HepG2 (cell line): ENCODE data around the gene TNFSF9. TPM values are rescaled to one million over a fixed set of nuclear protein-coding genes. Genes with fewer than 3 reads are reported as not detected.

Experiments
- ATAC-seq: fragments of 200-7000 bp; cut with Tn5 transposase; 3 replicates; pipeline ENCODE4 v1.9.1; 2020; ENCODE audit warnings: mild to moderate bottlenecking, moderate library complexity
- BruUV-seq: library from RNA; stranded (reverse); fragments of 400-500 nt; replicated peaks from 2 replicates; lab custom pipeline; 2021; lab: Mats Ljungman, UMichigan
- CTCF ChIA-PET: fragments of 300-600 bp; formaldehyde crosslinking; extraction: SDS; loops from one replicate; lab custom pipeline; 2021; ENCODE audit warnings: low total read pairs, inconsistent platforms, low intra/inter-chr PET ratio; lab: Yijun Ruan, JAX
- POLR2A ChIA-PET: fragments of 350-600 bp; sonication (Branson Sonifier 250); formaldehyde crosslinking; loops from one replicate; lab custom pipeline; 2020; ENCODE audit warnings: antibody characterized with exemption, inconsistent platforms; lab: Yijun Ruan, JAX
- DNase-seq: peaks from one replicate; pipeline ENCODE4 v3.0.0-alpha.2; 2015; ENCODE audit warnings: low spot score
- FAIRE-seq: peaks from 3 replicates; lab custom pipeline; 2011; peaks lifted over from hg19 to GRCh38; lab: Jason Lieb, UNC
- H2AFZ ChIP-seq: one replicate; pipeline ENCODE4 v1.6.1; 2011; ENCODE audit warnings: low read length, inconsistent platforms
- H3K27ac ChIP-seq: fragments of 300-600 bp; 3 replicates; pipeline ENCODE4 v1.8.0; 2011; ENCODE audit warnings: mixed run types, mild to moderate bottlenecking, mixed read lengths, low read length, inconsistent platforms; ENCODE audit not compliant: insufficient read depth; ENCODE audit errors: extremely low read length
- H3K27me3 ChIP-seq, 2 experiments: fragments of 200-600 bp in 1 of 2; 2 replicates in 1 of 2; 3 replicates in 1 of 2; pipeline versions ENCODE4 v1.6.0 to v1.8.0; 2011; ENCODE audit warnings: low read length in 2 of 2, mild to moderate bottlenecking in 2 of 2, moderate library complexity in 2 of 2, inconsistent platforms in 1 of 2; ENCODE audit not compliant: insufficient read depth in 2 of 2, control insufficient read depth in 1 of 2
- H3K36me3 ChIP-seq, 2 experiments: fragments of 200-600 bp in 1 of 2; replicated peaks in 1 of 2; 2 replicates in 1 of 2; 3 replicates in 1 of 2; pipeline versions ENCODE4 v1.5.1 to v1.8.0; 2011; ENCODE audit warnings: low read length in 2 of 2, inconsistent platforms in 1 of 2; ENCODE audit not compliant: insufficient read depth in 2 of 2, control insufficient read depth in 1 of 2
- H3K4me1 ChIP-seq: 2 replicates; pipeline ENCODE4 v1.5.1; 2012; ENCODE audit warnings: low read length, inconsistent platforms; ENCODE audit not compliant: insufficient read depth
- H3K4me2 ChIP-seq: 2 replicates; pipeline ENCODE4 v1.6.0; 2011; ENCODE audit warnings: low read depth, low read length, inconsistent platforms
- H3K4me3 ChIP-seq, 3 experiments: fragments of 200-600 bp in 1 of 3; sonication (generic), shearing (Covaris generic) in 1 of 3; replicated peaks in 1 of 3; 2 replicates each; pipeline ENCODE4 v1.5.1; 2011 to 2016; ENCODE audit warnings: low read length in 3 of 3, inconsistent platforms in 2 of 3, low read depth in 2 of 3, mild to moderate bottlenecking in 2 of 3, control low read depth in 1 of 3, mixed read lengths in 1 of 3; ENCODE audit not compliant: insufficient read depth in 1 of 3
- H3K79me2 ChIP-seq: one replicate; pipeline ENCODE4 v1.6.1; 2011; ENCODE audit warnings: low read length, inconsistent platforms; ENCODE audit not compliant: insufficient read depth
- H3K9ac ChIP-seq: 2 replicates; pipeline ENCODE4 v1.6.0; 2011; ENCODE audit warnings: mild to moderate bottlenecking, low read depth, low read length, inconsistent platforms; ENCODE audit not compliant: insufficient read depth
- H3K9me3 ChIP-seq: 2 replicates; pipeline ENCODE4 v1.5.1; 2012; ENCODE audit warnings: mild to moderate bottlenecking, low read length
- H4K20me1 ChIP-seq: 2 replicates; pipeline ENCODE4 v1.6.0; 2011; ENCODE audit warnings: inconsistent platforms, mild to moderate bottlenecking, low read length, moderate library complexity; ENCODE audit not compliant: insufficient read depth
- ATF1 ChIP-seq: IDR thresholded peaks from 2 replicates; pipeline ENCODE4 v1.6.1; 2016; ENCODE audit warnings: mild to moderate bottlenecking, control low read depth
- ERF ChIP-seq: IDR thresholded peaks from 2 replicates; pipeline ENCODE4 v1.6.1; 2018; ENCODE audit warnings: missing biosample characterization, missing genetic modification reagents
- HCFC1 ChIP-seq: fragments of 150-350 bp; IDR thresholded peaks from 2 replicates; pipeline ENCODE4 v1.6.1; 2014; ENCODE audit warnings: low read depth, low read length
- SAP130 ChIP-seq: IDR thresholded peaks from 2 replicates; pipeline ENCODE4 v1.6.1; 2016; ENCODE audit warnings: low read depth
- TAF1 ChIP-seq: sonication (generic); formaldehyde crosslinking; IDR thresholded peaks from 2 replicates; pipeline ENCODE4 v1.4.0; 2020; ENCODE audit warnings: missing genetic modification reagents
- TCF12 ChIP-seq, 2 experiments: fragments of 450-650 bp in 1 of 2; sonication (generic) in 1 of 2; formaldehyde crosslinking in 1 of 2; IDR thresholded peaks; 2 replicates each; pipeline versions ENCODE4 v1.6.1 to v1.8.0; 2017 to 2022; ENCODE audit warnings: antibody characterized with exemption in 1 of 2, mild to moderate bottlenecking in 1 of 2, missing genetic modification reagents in 1 of 2, moderate library complexity in 1 of 2
- ZNF335 ChIP-seq: sonication (generic); formaldehyde crosslinking; IDR thresholded peaks from 2 replicates; pipeline ENCODE4 v1.4.0; 2020; ENCODE audit warnings: missing genetic modification reagents
- ZNF350 ChIP-seq: sonication (generic); formaldehyde crosslinking; IDR thresholded peaks from 2 replicates; pipeline ENCODE4 v1.4.0; 2020; ENCODE audit warnings: mild to moderate bottlenecking, low read depth, missing genetic modification reagents, borderline replicate concordance
- ZNF564 ChIP-seq: sonication (generic); formaldehyde crosslinking; IDR thresholded peaks from 2 replicates; pipeline ENCODE4 v1.8.1; 2023; ENCODE audit warnings: mild to moderate bottlenecking, missing genetic modification reagents
- WGBS: methylation state at CpG from one replicate; pipeline ENCODE4 v1.1.6; 2017; ENCODE audit warnings: low lambda C conversion rate; 5-methylcytosine and 5-hydroxymethylcytosine counted together
- in situ Hi-C: cut with HindIII; loops from 2 replicates; pipeline ENCODE4 v1.10.0; 2017; ENCODE audit warnings: low pct_unique_long_range_greater_than_20kb; ENCODE audit not compliant: extremely low pct_ligation_motif_present
- intact Hi-C: fragments of 100-400 bp; cut with micrococcal nuclease; formaldehyde crosslinking; loops from one replicate; pipeline ENCODE4 v1.10.0; 2022; ENCODE audit not compliant: unreplicated experiment
- polyA plus RNA-seq, 8 experiments: library from polyadenylated mRNA; depleted of rRNA in 3 of 8; stranded (reverse) in 7 of 8; unstranded in 1 of 8; fragments of >200 nt; fragmentation: Illumina TruSeq in 4 of 8; extraction: Trizol in 4 of 8; gene quantifications; 2 replicates each; pipeline versions ENCODE4 v1.2.1 to v1.2.3, GENCODE V29; 2011 to 2016; ENCODE audit warnings: low read depth in 4 of 8, missing spikeins in 1 of 8, mixed read lengths in 1 of 8; ENCODE audit not compliant: insufficient read depth in 1 of 8
- total RNA-seq, 5 experiments: library from RNA; depleted of rRNA; stranded (reverse); fragments of >200 nt; fragmentation: Illumina TruSeq; extraction: Trizol; gene quantifications; 2 replicates each; pipeline ENCODE4 v1.2.3, GENCODE V29; 2016; ENCODE audit warnings: low read depth in 1 of 5
- TF ChIP-seq, protein P1 (sequence below): sonication (generic); formaldehyde crosslinking; IDR thresholded peaks from 2 replicates; pipeline ENCODE4 v1.5.1; 2020; ENCODE audit warnings: mild to moderate bottlenecking, missing genetic modification reagents, moderate library complexity
- TF ChIP-seq, protein P2 (sequence below): sonication (generic); formaldehyde crosslinking; IDR thresholded peaks from 2 replicates; pipeline ENCODE4 v1.8.0; 2022; ENCODE audit warnings: low read depth, missing genetic modification reagents

The TNFSF9 gene
- total and polyA plus RNA-seq, 2 of the 13 experiments (the other 11 are each of a cell fraction or from before 2014, with no cell fraction given): 1.0 to 1.8 TPM

DNA sequence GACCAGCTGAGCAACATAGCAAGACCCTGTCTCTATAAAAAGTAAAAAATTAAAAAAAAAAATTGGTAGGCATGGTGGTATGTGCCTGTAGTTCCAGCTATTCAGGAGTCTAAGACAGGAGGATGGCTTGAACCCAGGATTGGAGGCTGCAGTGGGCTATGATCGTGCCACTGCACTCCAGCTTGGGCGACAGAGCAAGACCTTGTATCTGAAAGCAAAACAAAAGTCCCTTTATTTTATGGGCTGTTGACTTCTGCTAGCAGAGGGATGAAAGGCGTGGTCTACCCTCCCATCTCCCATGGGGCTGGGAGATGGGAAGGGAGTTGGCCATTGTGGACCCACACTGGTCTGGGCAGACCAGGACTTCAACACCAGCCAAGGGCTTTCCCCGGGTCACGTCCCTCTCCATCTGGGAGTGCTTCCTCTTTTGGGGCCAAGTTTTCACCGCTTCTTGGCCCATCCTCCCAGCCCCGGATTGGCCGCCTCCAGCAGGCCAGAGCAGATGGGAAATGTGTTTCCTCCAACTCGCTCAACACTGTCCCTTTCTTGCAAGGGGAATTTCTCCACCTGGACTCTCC, 2.2 kb upstream of the TNFSF9 start (continued):
- no peak for TF ChIP-seq HCFC1
- TF ChIP-seq ERF (CRISPR knock-in tag): no peak
- TF ChIP-seq TAF1 (CRISPR knock-in tag): no peak
- no peak for TF ChIP-seq TCF12 (IDR thresholded peaks at IDR 0.05)
- TF ChIP-seq TCF12 (CRISPR knock-in tag; IDR thresholded peaks at IDR 0.05): no peak
- TF ChIP-seq ZNF564: no peak
- peak; percentile 39 for TF ChIP-seq SAP130 (CRISPR knock-in tag)
- TF ChIP-seq ATF1 (CRISPR knock-in tag): no peak
- TF ChIP-seq, protein P1, sequence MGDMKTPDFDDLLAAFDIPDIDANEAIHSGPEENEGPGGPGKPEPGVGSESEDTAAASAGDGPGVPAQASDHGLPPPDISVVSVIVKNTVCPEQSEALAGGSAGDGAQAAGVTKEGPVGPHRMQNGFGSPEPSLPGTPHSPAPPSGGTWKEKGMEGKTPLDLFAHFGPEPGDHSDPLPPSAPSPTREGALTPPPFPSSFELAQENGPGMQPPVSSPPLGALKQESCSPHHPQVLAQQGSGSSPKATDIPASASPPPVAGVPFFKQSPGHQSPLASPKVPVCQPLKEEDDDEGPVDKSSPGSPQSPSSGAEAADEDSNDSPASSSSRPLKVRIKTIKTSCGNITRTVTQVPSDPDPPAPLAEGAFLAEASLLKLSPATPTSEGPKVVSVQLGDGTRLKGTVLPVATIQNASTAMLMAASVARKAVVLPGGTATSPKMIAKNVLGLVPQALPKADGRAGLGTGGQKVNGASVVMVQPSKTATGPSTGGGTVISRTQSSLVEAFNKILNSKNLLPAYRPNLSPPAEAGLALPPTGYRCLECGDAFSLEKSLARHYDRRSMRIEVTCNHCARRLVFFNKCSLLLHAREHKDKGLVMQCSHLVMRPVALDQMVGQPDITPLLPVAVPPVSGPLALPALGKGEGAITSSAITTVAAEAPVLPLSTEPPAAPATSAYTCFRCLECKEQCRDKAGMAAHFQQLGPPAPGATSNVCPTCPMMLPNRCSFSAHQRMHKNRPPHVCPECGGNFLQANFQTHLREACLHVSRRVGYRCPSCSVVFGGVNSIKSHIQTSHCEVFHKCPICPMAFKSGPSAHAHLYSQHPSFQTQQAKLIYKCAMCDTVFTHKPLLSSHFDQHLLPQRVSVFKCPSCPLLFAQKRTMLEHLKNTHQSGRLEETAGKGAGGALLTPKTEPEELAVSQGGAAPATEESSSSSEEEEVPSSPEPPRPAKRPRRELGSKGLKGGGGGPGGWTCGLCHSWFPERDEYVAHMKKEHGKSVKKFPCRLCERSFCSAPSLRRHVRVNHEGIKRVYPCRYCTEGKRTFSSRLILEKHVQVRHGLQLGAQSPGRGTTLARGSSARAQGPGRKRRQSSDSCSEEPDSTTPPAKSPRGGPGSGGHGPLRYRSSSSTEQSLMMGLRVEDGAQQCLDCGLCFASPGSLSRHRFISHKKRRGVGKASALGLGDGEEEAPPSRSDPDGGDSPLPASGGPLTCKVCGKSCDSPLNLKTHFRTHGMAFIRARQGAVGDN (CRISPR knock-in tag): peak; percentile 23; the same call in 1 of the 2 replicates

- TF ChIP-seq, protein P2, sequence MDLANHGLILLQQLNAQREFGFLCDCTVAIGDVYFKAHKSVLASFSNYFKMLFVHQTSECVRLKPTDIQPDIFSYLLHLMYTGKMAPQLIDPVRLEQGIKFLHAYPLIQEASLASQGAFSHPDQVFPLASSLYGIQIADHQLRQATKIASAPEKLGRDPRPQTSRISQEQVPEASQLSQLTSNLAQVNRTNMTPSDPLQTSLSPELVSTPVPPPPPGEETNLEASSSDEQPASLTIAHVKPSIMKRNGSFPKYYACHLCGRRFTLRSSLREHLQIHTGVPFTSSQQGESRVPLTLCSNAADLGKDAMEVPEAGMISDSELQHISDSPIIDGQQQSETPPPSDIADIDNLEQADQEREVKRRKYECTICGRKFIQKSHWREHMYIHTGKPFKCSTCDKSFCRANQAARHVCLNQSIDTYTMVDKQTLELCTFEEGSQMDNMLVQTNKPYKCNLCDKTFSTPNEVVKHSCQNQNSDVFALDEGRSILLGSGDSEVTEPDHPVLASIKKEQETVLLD (CRISPR knock-in tag): no peak
- TF ChIP-seq ZNF350 (CRISPR knock-in tag) (no peak), ZNF335 (CRISPR knock-in tag) (0 out of 2 replicates have a peak, but pooled peaks have one; percentile 9)
- DNase-seq: no peak
- in situ Hi-C loops: no loop called here
Measured at GRCh38 chr19:6529351-6529750, 1.5 kb upstream of the TNFSF9 start.

More at GRCh38 chr19:6529351-6529750, 1.5 kb upstream of the TNFSF9 start:
- H3K4me1 ChIP-seq: peaks cover 47% of the 10 kb centered on the region
- no TSS peak for BruUV-seq
- no peaks in the 10 kb centered on the region for H4K20me1 ChIP-seq
- ChIA-PET POLR2A (no interaction called here), CTCF (no interaction called here)
- no peak overlapping the region for H3K9ac ChIP-seq
- WGBS: 42% methylated on average over 2 of the region's 2 CpGs
- no peak overlapping the region for H2AFZ ChIP-seq
- no peaks in the 10 kb centered on the region for H3K36me3 ChIP-seq
- ATAC-seq (no peak), FAIRE-seq (no peak)
- H3K9me3 ChIP-seq: no peaks in the 10 kb centered on the region
- H3K27ac ChIP-seq: no peak overlapping the region
- intact Hi-C loops: no loop called here
- peak overlapping the region; percentile 33; the same call in 1 of the 2 replicates for H3K4me2 ChIP-seq
- peaks cover 0 to 14% of the 10 kb centered on the region in 2 experiments; a peak in 3 of 5 replicates for H3K27me3 ChIP-seq
- no peak overlapping the region for H3K4me3 ChIP-seq
- H3K79me2 ChIP-seq: no peaks in the 10 kb centered on the region
